Pons (tissue), 1 donor: ENCODE results near the gene SPTBN5.
"Not testable (repeated sequence)": the region's sequence is repeated elsewhere in the genome, so short reads cannot be mapped to it uniquely, and the experiment has no call there.

Experiments used
- DNase-seq: peaks from one replicate; pipeline ENCODE4 v3.0.0-alpha.2; 2016; ENCODE audit warnings: low spot score

The SPTBN5 gene

DNA sequence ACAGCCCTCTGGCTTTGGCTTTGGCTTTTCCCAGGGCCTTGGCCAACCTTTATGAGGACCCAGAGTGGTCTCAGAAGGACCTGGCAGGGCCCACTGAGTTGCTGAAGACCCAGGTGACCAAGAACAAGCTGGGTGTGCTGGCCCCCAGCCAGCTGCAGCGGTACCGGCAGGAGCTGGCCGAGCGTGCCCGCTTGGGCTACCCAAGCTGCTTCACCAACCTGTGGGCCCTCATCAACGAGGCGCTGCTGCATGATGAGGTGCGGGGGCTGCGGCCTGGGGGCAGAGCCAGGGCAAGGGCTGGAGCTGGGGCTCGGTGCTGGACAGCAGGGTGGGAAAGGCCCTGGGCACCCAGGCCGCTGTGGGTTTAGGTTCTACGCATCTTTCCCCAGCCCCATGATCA is 49.0 kb downstream of the SPTBN5 start:
- no peak for DNase-seq

DNA sequence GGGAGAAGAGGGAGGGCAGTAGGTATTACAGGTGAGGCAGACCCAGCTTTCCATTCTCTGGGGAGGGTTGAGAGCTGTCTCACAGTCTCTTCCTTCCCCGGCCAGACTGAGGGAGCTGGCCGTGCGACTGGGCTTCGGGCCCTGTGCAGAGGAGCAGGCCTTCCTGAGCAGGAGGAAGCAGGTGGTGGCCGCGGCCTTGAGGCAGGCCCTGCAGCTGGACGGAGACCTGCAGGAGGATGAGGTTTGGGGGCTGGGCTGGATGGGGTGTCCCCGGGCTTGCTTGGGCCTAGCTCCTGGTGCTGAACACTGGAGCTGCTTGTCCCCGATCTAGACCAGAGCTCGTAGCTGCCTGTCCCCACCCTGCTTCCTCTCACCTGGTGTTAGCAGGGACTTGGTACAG is 50.3 kb downstream of the SPTBN5 start:
- DNase-seq, result no peak

DNA sequence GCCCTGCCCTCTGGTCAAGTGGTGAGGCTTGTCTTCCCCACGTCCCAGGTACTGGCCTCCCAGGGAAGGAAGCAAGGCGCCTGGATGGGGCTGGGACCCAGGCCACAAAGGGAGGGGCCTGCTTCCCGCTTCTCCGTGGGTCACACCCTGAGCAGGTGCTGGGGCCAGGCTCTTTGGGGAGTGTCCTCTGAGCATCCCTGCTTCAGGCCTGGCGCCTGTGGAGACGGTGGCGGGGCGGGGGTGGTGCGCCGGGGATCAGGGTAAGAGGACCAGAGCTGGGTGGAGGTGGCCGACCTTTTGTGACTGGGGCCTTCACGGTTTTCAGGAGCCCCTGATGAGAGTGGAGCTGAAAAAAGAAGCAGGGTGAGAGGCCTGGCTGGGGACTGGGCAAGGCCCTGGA is 51.6 kb downstream of the SPTBN5 start:
- no peak for DNase-seq

DNA sequence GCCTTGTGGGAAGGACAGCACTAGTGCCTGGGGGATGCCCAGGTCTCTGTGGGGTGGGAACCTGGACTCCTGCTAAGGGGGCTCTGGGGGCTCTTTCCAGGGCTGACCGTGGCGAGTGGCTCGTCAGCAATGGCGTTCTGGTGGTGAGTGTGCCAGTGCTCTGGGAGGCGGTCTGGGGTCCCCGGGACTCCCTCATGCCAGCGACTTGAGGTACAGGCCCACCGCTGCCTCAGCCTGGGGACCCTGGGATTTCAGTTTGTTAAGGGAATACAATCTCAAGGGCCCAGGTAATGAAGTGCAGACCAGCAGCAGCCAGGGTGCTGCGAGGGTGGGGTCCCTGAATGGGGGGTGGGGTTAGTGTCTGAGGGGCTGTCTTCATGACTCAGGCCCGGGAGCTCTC is 52.7 kb downstream of the SPTBN5 start:
- DNase-seq, result no peak

DNA sequence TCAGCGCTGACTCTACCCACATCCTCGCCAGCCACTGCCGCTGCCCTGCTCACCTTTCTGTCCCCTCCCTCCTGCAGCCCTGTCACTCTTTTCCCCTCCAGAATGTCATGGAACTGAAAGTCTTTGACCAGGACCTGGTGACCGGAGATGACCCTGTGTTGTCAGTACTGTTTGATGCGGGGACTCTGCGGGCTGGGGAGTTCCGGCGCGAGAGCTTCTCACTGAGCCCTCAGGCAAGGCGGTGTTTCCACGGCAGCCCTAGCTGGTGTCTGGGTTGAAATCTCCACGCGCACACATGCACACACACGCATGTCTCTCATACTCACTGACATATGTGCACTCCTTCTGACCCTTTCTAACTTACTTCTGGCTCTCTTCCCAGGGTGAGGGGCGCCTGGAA is 53.2 kb downstream of the SPTBN5 start:
- no peak for DNase-seq

DNA sequence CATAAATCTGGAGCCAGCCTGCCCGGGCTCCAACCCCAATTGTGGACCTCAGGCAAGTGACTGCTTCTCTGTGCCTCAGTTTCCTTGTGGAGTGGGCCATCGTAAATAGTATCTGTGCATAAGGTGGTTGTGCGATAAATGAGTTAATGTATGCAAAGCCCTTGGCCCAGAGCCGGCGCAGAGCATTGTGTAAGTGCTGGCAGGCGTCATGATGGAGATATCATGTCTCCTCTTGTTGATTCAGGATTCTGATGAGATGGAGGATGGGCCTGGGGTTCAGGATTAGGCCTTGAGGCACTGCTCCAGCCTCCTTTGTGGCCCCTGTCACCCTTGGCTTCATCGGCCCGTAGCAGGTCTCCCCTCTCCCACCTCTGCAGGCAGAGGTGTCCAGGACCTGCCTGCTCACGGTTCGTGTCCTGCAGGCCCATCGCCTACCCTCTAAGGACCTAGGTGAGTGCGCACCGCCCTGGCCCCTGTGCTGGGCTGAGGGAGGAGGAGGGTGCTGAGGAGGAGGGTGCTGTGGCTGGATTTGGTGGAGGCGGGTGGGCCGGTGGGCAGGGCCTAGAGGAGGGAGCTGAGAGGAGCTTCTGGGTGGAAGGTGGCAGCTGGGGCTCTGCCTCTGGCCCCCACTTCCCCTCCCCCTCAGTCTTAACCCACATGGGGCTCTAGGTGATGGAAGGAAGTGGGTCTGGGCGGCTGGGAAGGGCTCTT is 53.9 kb downstream of the SPTBN5 start:
- no peak for DNase-seq

DNA sequence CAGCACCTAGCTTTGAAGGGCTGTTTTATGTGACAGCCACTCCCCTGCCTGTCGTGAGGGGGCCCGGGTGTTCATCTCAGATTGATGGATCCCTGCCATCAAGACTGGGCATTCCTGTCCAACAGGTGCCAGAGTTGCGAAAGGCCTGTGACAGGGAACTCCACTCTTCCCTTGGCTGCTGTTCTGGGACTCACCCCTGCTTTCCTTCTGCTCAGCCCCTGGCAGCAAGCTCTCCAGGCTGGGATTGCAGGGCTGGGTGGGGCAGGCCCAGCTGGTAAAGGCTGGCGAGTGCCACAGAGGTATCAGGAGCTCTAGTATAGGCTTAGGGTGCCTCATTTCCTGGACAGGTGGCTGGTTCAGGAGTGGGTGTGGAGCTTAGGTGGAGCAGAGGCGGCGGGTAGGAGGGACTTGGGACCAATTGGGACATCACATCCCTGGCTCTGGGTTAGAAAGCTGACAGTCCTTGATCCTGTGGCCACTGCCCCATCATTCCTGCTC is 55.4 kb downstream of the SPTBN5 start, which contains the start of gene PLA2G4B:
PLA2G4B (plus strand) TSS at position 448 of the 498 bp plus-strand sequence. CDS start 67 bp downstream, outside the sequence.
- DNase-seq, result no peak

DNA sequence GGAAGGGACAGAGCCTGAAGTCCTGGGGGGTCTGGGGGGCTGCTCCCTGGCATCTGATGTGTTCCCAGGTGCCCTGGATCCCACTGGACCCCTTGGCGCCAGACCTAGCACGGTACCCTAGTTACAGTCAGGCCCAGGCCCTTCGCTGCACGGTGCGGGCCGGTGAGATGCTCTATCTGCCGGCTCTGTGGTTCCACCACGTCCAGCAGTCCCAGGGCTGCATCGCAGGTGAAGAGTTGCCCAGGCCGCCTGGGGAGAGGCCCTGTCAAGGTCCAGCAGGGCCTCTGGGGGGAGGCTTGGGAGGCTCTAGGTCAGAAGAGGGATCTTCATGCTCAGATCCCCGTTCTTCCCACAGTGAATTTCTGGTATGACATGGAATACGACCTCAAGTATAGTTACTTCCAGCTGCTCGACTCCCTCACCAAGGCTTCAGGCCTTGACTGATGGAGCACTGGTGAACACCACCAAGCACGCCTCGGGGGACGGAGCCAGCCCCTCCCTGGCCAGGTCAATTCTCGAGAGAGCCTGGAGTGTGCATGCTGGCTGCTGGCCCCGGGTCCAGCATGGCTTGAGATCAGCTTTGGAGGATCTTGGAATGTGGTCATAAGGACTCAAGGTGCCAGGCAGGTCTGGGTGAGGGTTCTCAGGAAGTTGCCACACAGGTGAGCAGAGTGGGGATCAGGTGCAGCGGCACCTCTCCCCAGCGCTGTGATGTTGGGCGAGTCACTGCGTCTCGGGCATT is 57.0 kb downstream of the SPTBN5 start:
- no peak for DNase-seq

DNA sequence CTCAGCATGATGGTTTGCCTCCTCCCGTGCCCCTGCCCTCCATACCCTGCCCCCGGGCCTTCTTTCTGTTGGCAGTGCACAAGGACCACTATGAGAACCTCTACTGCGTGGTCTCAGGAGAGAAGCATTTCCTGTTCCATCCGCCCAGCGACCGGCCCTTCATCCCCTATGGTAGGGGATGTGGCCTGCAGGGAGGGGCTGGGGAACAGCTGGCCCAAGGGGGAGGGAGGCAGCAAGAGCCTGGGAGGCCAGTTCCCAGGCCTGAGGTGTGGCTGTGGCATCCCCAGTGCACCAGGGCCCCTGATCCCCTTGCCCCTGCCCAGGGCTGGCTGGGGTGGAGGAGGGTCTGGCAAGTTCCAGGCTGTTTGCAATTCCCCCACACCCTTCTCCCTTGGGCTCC is 57.8 kb downstream of the SPTBN5 start:
- no peak for DNase-seq

DNA sequence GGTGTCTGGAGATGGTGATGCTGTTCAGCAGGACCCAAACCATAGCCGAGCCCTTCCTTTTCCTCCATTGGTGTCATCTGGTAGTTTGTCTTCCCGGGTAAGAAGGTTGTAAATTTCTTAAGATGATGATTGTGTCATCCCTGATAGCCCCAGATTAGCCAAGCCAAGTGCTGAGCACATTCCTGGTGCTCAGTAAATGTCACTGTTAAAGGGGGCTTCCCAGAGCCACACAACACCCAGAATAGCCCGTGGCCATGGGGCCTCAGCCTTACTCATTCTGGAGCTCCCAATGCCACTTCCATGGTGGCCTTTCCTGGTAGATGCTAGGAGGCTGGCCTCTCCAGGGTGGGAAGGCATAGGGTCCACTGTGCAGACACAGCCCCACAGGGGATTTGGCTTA is 59.8 kb downstream of the SPTBN5 start:
- no peak for DNase-seq

DNA sequence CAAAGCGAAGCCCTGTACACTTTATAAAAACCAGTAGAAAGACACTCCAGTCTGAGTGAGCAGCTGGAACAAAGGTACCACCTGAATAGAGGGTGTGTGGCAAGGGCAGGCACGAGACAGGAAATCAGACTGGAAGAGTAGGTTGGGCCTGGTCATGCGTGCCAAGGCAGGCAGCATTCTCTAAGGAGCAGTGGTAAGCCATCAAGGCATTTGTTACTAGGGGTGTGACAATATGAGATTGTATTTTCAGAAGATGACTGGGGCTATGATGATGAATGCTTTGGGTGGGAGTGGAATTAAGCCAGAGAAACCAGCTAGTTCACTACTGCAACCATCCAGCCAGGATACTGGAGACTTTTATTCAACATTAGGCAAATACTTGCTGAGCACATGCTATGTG is 61.0 kb downstream of the SPTBN5 start:
- no peak for DNase-seq

DNA sequence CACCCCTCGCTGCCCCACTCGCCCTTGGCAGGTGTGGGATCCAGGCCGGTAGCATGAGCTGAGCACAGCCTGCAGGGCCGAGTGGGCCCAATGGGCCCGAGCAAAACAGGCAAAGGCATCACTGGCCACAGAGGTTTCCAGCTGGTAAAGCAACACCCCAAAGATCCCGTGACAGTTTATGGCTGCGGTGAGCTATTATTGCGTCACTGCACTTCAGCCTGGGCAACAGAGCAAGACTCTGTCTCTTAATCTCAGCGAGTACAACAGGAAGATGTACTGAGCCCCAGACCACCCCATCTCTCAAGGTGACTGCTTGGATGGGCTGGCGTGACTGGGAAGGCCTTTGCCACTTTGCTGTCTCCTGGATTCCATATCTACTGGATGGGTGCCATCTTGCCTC is 61.6 kb downstream of the SPTBN5 start:
- no peak for DNase-seq

DNA sequence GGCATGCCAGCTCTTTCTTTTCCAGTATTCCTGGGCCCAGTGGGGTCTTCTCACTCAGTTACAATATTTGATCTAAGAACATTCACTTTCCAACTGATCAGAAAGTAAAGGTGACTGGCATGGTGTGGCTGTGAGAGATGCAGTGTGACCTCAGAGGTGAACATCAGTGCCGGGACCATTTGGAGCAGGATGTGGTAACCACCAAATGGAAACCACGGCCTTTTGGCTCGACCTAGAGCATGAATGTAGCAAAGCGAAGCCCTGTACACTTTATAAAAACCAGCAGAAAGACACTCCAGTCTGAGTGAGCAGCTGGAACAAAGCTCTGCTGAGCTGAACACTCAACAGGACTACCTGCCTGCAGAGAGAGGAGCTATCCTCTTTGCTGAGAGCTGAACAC is 62.6 kb downstream of the SPTBN5 start:
- not testable (repeated sequence) for DNase-seq

DNA sequence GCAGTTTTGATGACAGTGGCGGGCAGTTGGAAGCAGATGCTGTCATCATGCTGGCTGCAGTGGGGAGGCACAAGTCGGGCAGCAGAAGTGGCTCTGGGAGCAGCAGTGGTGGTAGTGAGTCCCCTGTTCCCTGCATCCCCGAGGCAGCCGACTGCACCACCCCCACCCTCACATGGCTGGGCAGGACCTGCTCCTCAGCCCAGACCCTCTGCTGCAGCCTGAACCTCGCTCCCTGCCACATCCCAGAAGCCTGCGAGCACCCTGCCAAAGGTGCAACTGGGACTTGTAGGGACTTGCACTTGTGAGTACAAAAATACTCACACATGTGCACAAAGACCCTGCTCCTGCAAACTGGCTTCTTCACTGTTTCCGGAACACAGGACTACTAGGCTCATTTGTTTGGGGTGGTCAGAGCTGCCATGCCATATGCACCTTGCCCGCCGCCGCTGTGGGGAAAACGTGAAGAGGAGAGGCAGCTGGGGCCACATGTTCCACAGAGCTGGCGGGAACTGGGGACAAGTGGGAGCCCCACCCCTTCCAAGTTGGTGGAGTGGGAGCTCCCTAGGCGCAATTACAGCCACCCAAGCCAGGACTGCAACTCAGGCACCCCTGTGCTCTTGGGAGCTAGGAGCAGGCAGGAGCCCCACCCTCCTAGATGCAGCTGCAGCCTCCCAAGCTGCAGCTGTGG is 63.8 kb downstream of the SPTBN5 start:
- DNase-seq, result no peak

DNA sequence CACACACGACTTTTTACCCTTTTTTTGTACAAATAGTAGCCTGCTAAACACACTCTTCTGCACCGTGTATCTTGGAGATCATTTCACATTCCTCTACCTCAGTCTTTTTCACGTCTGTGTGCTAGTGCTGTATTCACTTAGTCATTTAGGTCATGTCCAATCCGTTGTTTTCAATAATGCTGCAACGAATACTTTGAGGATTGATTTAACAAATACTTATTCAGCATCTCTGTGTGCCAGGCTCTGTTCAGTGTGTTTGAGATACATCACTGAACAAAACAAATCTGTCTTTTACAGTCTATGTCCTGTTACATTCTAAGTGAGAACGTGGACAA is 65.1 kb downstream of the SPTBN5 start:
- peak; percentile 37 for DNase-seq

DNA sequence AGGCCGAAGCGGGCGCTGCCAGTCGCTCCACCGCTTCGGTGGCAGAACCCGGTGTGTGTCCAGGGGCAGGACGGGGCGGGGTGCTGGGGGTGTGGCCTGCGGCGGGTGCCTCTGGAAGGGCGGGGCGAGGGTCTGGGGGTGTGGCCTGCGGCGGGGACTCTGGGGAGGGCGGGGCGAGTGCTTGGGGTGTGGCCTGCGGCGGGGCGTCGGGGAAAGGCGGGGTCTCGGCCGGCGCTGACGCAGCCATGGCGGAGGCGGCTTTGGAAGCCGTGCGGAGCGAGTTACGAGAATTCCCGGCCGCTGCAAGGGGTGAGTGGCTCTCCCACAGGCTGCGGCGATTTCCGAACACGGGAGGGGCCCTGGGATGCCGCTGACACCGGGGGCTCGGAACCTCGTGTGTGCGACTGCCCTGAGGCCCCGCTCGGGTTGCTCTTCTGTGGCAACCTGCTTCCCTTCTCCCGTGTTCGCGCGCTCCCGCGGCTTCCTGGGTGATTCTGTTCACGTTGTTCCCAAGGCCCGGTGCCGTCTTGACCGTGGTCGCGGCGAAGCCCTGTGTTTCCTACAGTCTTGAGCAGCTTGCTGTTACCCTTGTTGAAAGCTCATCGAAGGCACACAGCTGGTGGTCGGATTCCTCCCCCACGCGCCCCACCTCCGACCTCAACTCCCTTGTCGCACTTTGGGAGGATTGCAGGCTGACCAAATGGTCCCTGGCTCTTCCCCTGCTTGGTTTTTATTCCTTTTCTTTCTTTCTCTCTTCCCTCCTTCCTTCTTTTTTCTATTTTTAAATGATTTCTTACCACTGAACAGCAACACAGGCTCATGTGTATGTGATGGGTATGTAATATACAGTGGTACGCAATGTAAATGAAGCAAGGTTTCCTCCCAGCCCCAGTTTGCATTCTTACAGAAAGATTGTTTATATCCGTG is 65.7 kb downstream of the SPTBN5 start, which contains the start of gene JMJD7:
JMJD7 (plus strand) TSS at position 213 of the 927 bp plus-strand sequence; CDS start at position 246, 33 bp downstream.
- DNase-seq, result peak; percentile 82

DNA sequence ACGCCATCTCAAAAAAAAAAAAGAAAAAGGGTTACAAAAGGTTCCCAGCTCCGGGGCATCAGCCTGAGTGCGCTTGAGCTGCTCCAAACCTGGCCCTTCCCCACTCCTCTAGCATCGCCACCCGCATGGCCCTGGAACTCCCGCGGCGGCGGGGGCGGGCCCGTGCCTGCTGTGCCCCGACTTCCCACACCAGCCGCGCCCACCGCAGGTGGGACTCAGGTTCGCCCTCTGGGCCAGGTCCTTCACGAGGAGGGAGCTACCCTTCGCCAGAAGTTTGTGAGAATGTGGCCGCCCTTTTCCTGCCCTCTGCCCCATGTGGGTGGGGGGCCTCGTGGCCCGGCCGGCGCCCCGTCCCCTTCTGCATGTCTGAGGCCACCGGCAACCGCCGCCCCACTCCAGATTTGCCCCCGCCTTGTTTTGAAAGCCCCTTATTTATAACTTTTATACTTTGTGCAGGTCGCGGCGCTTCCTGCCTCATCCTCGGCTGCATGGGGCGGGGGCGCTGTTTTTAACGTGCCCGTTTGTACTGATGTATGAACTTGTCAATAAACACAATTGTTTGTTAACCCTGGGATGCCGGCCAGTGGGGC is 66.5 kb downstream of the SPTBN5 start:
- DNase-seq, result no peak

DNA sequence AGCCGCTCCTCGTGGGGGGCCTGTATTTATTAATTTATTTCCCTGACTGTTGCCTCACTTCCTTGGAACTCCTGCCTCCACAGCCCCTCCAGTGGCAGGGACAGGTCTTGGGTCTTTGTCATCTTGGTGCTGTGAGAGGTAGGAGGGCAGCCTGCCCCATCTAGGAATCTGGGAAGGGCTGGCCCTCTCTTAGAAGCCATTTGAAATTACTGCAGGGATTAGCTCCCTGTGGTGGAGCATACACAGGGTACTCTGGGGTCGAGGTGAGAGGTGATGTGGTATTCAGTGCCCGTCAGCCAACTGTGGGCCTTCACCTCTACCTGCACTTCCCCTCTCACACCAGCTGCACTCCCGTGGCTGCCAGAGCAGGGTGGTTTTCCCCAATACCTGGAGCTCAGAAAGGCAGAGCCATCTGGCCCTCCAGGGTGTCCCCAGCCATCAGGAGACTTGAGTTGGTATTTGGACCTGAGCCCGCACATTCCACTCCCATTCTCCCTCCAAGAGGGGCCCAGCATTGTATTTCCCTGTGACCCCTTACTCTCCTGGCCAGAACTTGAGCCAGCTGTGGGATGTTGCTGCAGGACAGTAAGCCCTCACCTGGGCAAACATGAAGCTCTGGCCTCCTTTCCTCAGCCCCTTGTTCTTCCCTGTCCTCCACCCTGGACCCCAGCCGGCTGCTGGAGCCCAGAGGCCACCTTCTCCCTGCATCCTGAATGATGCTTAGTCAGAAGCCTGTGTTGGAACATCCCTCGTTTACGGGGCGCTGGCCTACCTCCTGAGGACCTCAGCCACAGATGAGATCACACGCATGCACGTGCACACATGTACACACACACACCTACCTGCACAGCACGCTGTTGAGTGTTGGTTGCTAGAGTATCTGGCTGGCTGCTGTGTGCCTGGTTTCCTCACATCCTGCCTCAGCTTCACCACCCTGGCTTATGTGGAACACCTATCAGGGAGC is 68.0 kb downstream of the SPTBN5 start:
- no peak for DNase-seq

DNA sequence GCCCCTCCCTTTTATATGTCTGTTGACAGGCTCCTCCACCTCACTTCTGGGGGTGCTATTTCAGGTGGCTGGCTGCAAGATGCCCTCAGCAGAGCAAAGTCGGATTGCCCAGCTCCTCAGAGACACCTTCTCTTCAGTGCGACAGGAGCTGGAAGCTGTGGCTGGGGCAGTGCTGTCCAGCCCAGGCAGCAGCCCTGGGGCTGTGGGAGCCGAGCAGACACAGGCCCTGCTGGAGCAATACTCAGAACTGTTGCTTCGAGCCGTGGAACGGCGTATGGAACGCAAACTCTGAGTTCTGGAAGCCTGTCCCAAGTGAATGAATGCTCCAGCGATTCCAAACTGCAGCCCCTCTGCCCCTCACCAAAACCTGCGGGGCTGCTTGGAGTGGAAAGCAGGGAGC is 68.7 kb downstream of the SPTBN5 start:
- no peak for DNase-seq
